SK-N-SH (cell line): ENCODE measurements around the gene LRRC8C.

ENCODE experiments used
- CTCF ChIP-seq: fragments of 200-600 bp; sonication (generic); IDR thresholded peaks from 2 replicates; pipeline ENCODE4 v1.6.1; 2017; ENCODE audit warnings: antibody characterized with exemption, mild to moderate bottlenecking, moderate library complexity
- EP300 ChIP-seq, 2 experiments: IDR thresholded peaks; 2 replicates each; pipeline versions ENCODE4 v1.4.0 to v1.6.1; 2012; ENCODE audit warnings: borderline replicate concordance in 1 of 2, low read depth in 1 of 2, low read length in 1 of 2

GRCh38 chr1:89668961-89669360, 36.0 kb downstream of the LRRC8C start:
- TF ChIP-seq CTCF, result no peak
- no peak for TF ChIP-seq EP300 (IDR thresholded peaks at IDR 0.05; ENCODE audit: borderline replicate concordance in 1 of 2, low read depth in 1 of 2, low read length in 1 of 2)
